Measurements from ENCODE around the gene CHL1.

CHL1 gene

GRCh38 chr3:411226-411625 lies 214.7 kb downstream of the CHL1 start:
- no peak for DNase-seq (ENCODE audit: low read depth)

- peak; percentile 0 for DNase-seq (ENCODE audit: low read depth)
Measured at GRCh38 chr3:414063-414462, 217.5 kb downstream of the CHL1 start.

- no peak for DNase-seq (ENCODE audit: low read depth)
Measured at GRCh38 chr3:418239-418929, 221.8 kb downstream of the CHL1 start.

GRCh38 chr3:420584-420983 lies 224.0 kb downstream of the CHL1 start:
- DNase-seq (ENCODE audit: low read depth), result no peak

- DNase-seq (ENCODE audit: low read depth), result no peak
Measured at GRCh38 chr3:425079-425478, 228.5 kb downstream of the CHL1 start.

- no peak for DNase-seq (ENCODE audit: low read depth)
Measured at GRCh38 chr3:426072-426471, 229.5 kb downstream of the CHL1 start.

- no peak for DNase-seq (ENCODE audit: low read depth)
Measured at GRCh38 chr3:427128-427527, 230.6 kb downstream of the CHL1 start.

- DNase-seq (ENCODE audit: low read depth), result no peak
Measured at GRCh38 chr3:430186-430585, 233.6 kb downstream of the CHL1 start.

- no peak for DNase-seq (ENCODE audit: low read depth)
Measured at GRCh38 chr3:435161-435560, 238.6 kb downstream of the CHL1 start.

GRCh38 chr3:436053-436452 lies 239.5 kb downstream of the CHL1 start:
- no peak for DNase-seq (ENCODE audit: low read depth)

- DNase-seq (ENCODE audit: low read depth), result no peak
Measured at GRCh38 chr3:440826-441225, 244.3 kb downstream of the CHL1 start.

GRCh38 chr3:445960-446359 lies 249.4 kb downstream of the CHL1 start:
- no peak for DNase-seq (ENCODE audit: low read depth)

- no peak for DNase-seq (ENCODE audit: low read depth)
Measured at GRCh38 chr3:447671-448070, 251.1 kb downstream of the CHL1 start.

GRCh38 chr3:449711-450110 lies 253.1 kb downstream of the CHL1 start:
- no peak for DNase-seq (ENCODE audit: low read depth)

- DNase-seq (ENCODE audit: low read depth), result no peak
Measured at GRCh38 chr3:452221-452620, 255.7 kb downstream of the CHL1 start.

- no peak for DNase-seq (ENCODE audit: low read depth)
Measured at GRCh38 chr3:453106-453505, 256.5 kb downstream of the CHL1 start.

GRCh38 chr3:454986-455385 lies 258.4 kb downstream of the CHL1 start:
- DNase-seq (ENCODE audit: low read depth), result no peak

GRCh38 chr3:458124-458523 lies 261.6 kb downstream of the CHL1 start:
- DNase-seq (ENCODE audit: low read depth), result no peak

- no peak for DNase-seq (ENCODE audit: low read depth)
Measured at GRCh38 chr3:458653-459310, 262.2 kb downstream of the CHL1 start.
